WTC11 (cell line): ENCODE measurements around the gene ATP12A.

Source experiments
- ATF3 ChIP-seq: sonication (generic); formaldehyde crosslinking; conservative IDR thresholded peaks from 2 replicates; pipeline ENCODE4 v1.8.1; 2022; ENCODE audit warnings: mild to moderate bottlenecking, missing genetic modification reagents
- ELF4 ChIP-seq: sonication (generic); formaldehyde crosslinking; IDR thresholded peaks from 2 replicates; pipeline ENCODE4 v1.8.1; 2022; ENCODE audit warnings: low read depth, mild to moderate bottlenecking, moderate library complexity, missing genetic modification reagents
- ERG ChIP-seq: fragments of 250-450 bp; sonication (Bioruptor Pico); IDR thresholded peaks from 2 replicates; pipeline ENCODE4 v1.8.0; 2021; ENCODE audit warnings: mild to moderate bottlenecking
- GABPB1 ChIP-seq: sonication (generic); formaldehyde crosslinking; IDR thresholded peaks from 2 replicates; pipeline ENCODE4 v1.8.1; 2023; ENCODE audit warnings: mild to moderate bottlenecking, missing genetic modification reagents
- NR1H2 ChIP-seq: sonication (generic); formaldehyde crosslinking; IDR thresholded peaks from 2 replicates; pipeline ENCODE4 v1.9.0; 2021; ENCODE audit warnings: mild to moderate bottlenecking, moderate library complexity, missing genetic modification reagents
- SMAD3 ChIP-seq: sonication (generic); formaldehyde crosslinking; IDR thresholded peaks from 2 replicates; pipeline ENCODE4 v1.8.0; 2022; ENCODE audit warnings: missing genetic modification reagents, mild to moderate bottlenecking, borderline replicate concordance
- SP1 ChIP-seq: sonication (generic); formaldehyde crosslinking; conservative IDR thresholded peaks from 2 replicates; pipeline ENCODE4 v1.8.1; 2022; ENCODE audit warnings: missing genetic modification reagents
- USF2 ChIP-seq: sonication (generic); formaldehyde crosslinking; IDR thresholded peaks from 2 replicates; pipeline ENCODE4 v1.8.1; 2023; ENCODE audit warnings: mild to moderate bottlenecking, missing genetic modification reagents, moderate library complexity
- TF ChIP-seq, protein P1 (sequence below): fragments of 200-600 bp; IDR thresholded peaks from 2 replicates; pipeline ENCODE4 v1.8.0; 2022; ENCODE audit warnings: antibody characterized with exemption
- TF ChIP-seq, protein P2 (sequence below): sonication (generic); formaldehyde crosslinking; IDR thresholded peaks from 2 replicates; pipeline ENCODE4 v1.8.1; 2023; ENCODE audit warnings: mild to moderate bottlenecking, missing genetic modification reagents

DNA sequence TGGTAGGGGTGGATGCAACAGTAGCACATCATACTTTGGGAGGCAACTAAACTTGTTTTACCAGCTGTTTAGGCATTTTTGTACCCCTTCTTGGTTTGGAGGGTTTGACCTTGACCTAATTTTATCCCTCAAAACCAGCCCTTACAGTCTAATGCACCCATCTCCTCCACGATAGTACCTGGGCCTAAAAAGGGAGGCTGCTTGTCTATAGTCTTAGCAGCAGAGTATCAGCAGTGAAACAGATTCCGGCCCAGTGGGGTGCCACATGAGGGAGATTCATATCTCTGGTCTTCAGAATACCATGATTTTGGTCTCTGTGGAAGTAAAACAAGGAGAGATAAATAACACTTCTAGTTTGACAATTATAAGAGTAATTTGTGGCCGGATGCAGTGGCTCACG, 39.5 kb upstream of the ATP12A start:
- TF ChIP-seq ERG (CRISPR knock-in tag) (no peak), NR1H2 (CRISPR knock-in tag) (no peak), ATF3 (CRISPR knock-in tag) (no peak), USF2 (CRISPR knock-in tag) (no peak), ELF4 (no peak), SP1 (no peak), GABPB1 (CRISPR knock-in tag) (no peak), SMAD3 (CRISPR knock-in tag) (no peak)
- TF ChIP-seq, protein P1, sequence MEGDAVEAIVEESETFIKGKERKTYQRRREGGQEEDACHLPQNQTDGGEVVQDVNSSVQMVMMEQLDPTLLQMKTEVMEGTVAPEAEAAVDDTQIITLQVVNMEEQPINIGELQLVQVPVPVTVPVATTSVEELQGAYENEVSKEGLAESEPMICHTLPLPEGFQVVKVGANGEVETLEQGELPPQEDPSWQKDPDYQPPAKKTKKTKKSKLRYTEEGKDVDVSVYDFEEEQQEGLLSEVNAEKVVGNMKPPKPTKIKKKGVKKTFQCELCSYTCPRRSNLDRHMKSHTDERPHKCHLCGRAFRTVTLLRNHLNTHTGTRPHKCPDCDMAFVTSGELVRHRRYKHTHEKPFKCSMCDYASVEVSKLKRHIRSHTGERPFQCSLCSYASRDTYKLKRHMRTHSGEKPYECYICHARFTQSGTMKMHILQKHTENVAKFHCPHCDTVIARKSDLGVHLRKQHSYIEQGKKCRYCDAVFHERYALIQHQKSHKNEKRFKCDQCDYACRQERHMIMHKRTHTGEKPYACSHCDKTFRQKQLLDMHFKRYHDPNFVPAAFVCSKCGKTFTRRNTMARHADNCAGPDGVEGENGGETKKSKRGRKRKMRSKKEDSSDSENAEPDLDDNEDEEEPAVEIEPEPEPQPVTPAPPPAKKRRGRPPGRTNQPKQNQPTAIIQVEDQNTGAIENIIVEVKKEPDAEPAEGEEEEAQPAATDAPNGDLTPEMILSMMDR: no peak
- TF ChIP-seq, protein P2, sequence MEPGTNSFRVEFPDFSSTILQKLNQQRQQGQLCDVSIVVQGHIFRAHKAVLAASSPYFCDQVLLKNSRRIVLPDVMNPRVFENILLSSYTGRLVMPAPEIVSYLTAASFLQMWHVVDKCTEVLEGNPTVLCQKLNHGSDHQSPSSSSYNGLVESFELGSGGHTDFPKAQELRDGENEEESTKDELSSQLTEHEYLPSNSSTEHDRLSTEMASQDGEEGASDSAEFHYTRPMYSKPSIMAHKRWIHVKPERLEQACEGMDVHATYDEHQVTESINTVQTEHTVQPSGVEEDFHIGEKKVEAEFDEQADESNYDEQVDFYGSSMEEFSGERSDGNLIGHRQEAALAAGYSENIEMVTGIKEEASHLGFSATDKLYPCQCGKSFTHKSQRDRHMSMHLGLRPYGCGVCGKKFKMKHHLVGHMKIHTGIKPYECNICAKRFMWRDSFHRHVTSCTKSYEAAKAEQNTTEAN: no peak
